Liver (tissue), 3 donors: ENCODE results near the gene TTC28.
"Not testable (repeated sequence)": the region's sequence is repeated elsewhere in the genome, so short reads cannot be mapped to it uniquely, and the experiment has no call there.

ENCODE experiments used
- CTCF ChIP-seq: fragments of 150-350 bp; IDR thresholded peaks from 2 replicates; pipeline ENCODE4 v1.5.1; 2017; ENCODE audit warnings: improper control_type of control experiment, low read depth, low read length; ENCODE audit not compliant: missing input control
- EGR1 ChIP-seq, 2 donors: IDR thresholded peaks; 2 replicates each; pipeline ENCODE4 v1.6.1; 2016 to 2018; ENCODE audit warnings: antibody characterized with exemption in 2 of 2, low read depth in 2 of 2
- REST ChIP-seq: IDR thresholded peaks from 2 replicates; pipeline ENCODE4 v1.6.1; 2016; ENCODE audit warnings: antibody characterized with exemption, mild to moderate bottlenecking
- ZBTB33 ChIP-seq: IDR thresholded peaks from 2 replicates; pipeline ENCODE4 v1.6.1; 2016; ENCODE audit warnings: antibody characterized with exemption
- donor health status: healthy.
- donor health status: healthy.

DNA sequence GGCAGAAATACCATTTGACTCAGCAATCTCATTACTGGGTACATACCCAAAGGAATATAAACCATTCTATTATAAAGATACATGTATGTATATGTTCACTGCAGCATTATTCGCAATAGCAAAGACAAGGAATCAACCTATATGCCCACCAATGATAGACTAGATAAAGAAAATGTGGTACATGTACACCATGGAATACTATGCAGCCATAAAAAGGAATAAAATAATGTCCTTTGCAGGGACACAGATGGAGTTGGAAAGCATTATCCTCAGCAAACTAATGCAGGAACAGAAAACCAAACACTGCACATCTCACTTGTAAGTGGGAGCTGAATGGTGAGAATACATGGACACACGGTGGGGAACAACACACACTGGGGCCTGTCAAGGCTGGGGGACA lies 167.3 kb downstream of the TTC28 start:
- TF ChIP-seq CTCF; REST; EGR1 (IDR thresholded peaks at IDR 0.05; ENCODE audit: low read depth in 2 of 2); ZBTB33: not testable (repeated sequence)
